Thyroid gland (tissue), 4 donors: ENCODE results near the gene CNTN5. TPM values are rescaled to one million over a fixed set of nuclear protein-coding genes. Genes with fewer than 3 reads are reported as not detected.

Source experiments
- DNase-seq, 2 donors: peaks; one replicate each; pipeline ENCODE4 v3.0.0-alpha.2; 2019
- H3K27ac ChIP-seq, 3 donors: fragments of 200-600 bp; sonication (generic); 1 replicate in 2 of 3; 2 replicates in 1 of 3; pipeline ENCODE4 v1.5.1; 2016 to 2019; ENCODE audit warnings: mild to moderate bottlenecking in 1 of 3, moderate library complexity in 1 of 3
- H3K27me3 ChIP-seq: fragments of 200-600 bp; sonication (generic); one replicate; pipeline ENCODE4 v1.5.1; 2019
- H3K36me3 ChIP-seq, 2 donors: fragments of 200-600 bp; sonication (generic); one replicate each; pipeline ENCODE4 v1.5.1; 2016 to 2019
- H3K4me1 ChIP-seq, 2 donors: fragments of 200-600 bp; sonication (generic); one replicate each; pipeline ENCODE4 v1.5.1; 2017 to 2019
- H3K4me3 ChIP-seq, 3 donors: fragments of 200-600 bp; sonication (generic); replicated peaks in 1 of 3; 1 replicate in 2 of 3; 2 replicates in 1 of 3; pipeline ENCODE4 v1.5.1; 2016; ENCODE audit warnings: mild to moderate bottlenecking in 1 of 3
- H3K9me3 ChIP-seq: fragments of 200-600 bp; sonication (generic); one replicate; pipeline ENCODE4 v1.5.1; 2017
- CTCF ChIP-seq, 6 experiments: fragments of 200-600 bp in 3 of 6; fragments of 450-650 bp in 3 of 6; sonication (generic) in 3 of 6; IDR thresholded peaks; one replicate each; pipeline ENCODE4 v1.5.1; 2016 to 2019; ENCODE audit warnings: antibody characterized with exemption in 6 of 6, mild to moderate bottlenecking in 2 of 6, inconsistent platforms in 1 of 6, moderate library complexity in 1 of 6
- POLR2A ChIP-seq, 2 donors: fragments of 450-650 bp; IDR thresholded peaks; one replicate each; pipeline ENCODE4 v1.6.1; 2017; ENCODE audit warnings: antibody characterized with exemption in 2 of 2, mild to moderate bottlenecking in 2 of 2, moderate library complexity in 1 of 2
- WGBS, 2 donors: methylation state at CpG; one replicate each; pipeline ENCODE4 v1.1.5; 2017; 5-methylcytosine and 5-hydroxymethylcytosine counted together
- intact Hi-C: fragments of 100-400 bp; cut with DNase I; formaldehyde crosslinking; loops from one replicate; pipeline ENCODE4 v1.15.1; 2023
- total RNA-seq, 4 donors: library from RNA; depleted of rRNA; stranded (reverse); fragments of >200 nt; gene quantifications; one replicate each; pipeline ENCODE4 v1.2.3, GENCODE V29; 2016

Gene CNTN5
- total RNA-seq, 4 donors from 2014 or later = 1.9 to 14.3 (median 12.0) TPM

DNA sequence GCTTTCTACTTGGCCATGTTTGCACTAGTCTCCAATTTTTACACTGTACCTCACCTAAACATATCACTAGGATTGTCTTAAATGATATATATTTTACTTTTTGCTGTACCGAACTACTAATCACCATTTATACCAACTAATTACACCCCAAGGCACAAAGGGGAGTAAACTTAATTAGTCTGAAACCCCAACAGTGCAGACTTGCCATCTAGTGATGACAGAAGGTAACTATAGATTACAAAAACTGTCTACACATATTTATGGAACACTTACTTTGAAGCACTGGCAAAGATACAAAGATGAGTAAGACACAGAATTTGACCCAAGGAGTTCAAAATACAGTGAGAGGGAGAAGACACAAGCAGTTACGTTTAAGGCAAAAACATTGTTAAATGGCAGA lies 139.7 kb downstream of the CNTN5 start:
- Histone ChIP-seq H3K9me3 (no peaks in the 10 kb centered on the region), H3K4me3 (no peak overlapping the region), H3K36me3 (no peaks in the 10 kb centered on the region), H3K27me3 (no peaks in the 10 kb centered on the region), H3K4me1 (no peaks in the 10 kb centered on the region), H3K27ac (no peak overlapping the region)
- intact Hi-C loops = no loop called here
- TF ChIP-seq POLR2A (IDR thresholded peaks at IDR 0.05) (no peak), CTCF (IDR thresholded peaks at IDR 0.05) (no peak)
- no peak for DNase-seq
- WGBS, 2 donors = 79 to 84% methylated on average over 2 of the region's 2 CpGs

GRCh38 chr11:99162819-99163218 lies 142.1 kb downstream of the CNTN5 start:
- Histone ChIP-seq H3K4me3 (no peak overlapping the region), H3K27me3 (no peaks in the 10 kb centered on the region), H3K9me3 (no peaks in the 10 kb centered on the region), H3K36me3 (no peaks in the 10 kb centered on the region), H3K4me1 (no peaks in the 10 kb centered on the region), H3K27ac (no peak overlapping the region)
- 88 to 89% methylated on average over 5 of the region's 5 CpGs for WGBS, 2 donors
- DNase-seq = no peak
- TF ChIP-seq POLR2A (IDR thresholded peaks at IDR 0.05) = no peak
- no peak for TF ChIP-seq CTCF (IDR thresholded peaks at IDR 0.05)
- intact Hi-C loops = no loop called here

- intact Hi-C loops = no loop called here
- Histone ChIP-seq H3K36me3 (no peaks in the 10 kb centered on the region), H3K27me3 (no peaks in the 10 kb centered on the region), H3K27ac (no peak overlapping the region), H3K4me1 (no peaks in the 10 kb centered on the region), H3K4me3 (no peak overlapping the region), H3K9me3 (no peaks in the 10 kb centered on the region)
- TF ChIP-seq CTCF (IDR thresholded peaks at IDR 0.05) = no peak
- TF ChIP-seq POLR2A (IDR thresholded peaks at IDR 0.05) = no peak
- DNase-seq = no peak
Observed at GRCh38 chr11:99170591-99170990, 149.8 kb downstream of the CNTN5 start.

DNA sequence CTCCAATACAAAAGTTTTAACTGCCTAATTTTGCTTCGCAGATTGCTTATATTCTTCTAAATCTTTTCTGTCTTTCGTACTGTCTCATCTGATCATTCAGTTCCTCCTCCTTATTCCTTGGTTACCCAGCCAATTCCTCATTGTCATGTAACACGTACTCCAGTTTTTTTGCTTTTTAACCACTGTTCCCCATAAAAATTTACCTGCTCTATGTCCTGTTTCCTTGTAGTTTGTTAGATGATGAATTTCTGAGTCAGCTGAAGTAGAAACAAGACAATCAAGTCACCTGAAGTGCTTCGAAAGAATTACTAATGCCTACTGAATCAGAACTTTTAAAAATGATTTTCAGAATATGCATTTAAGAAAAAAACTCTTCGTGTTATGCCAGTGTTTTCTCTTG lies 150.6 kb downstream of the CNTN5 start:
- DNase-seq = no peak
- H3K4me3 ChIP-seq = no peak overlapping the region
- H3K4me1 ChIP-seq = no peaks in the 10 kb centered on the region
- WGBS, 2 donors = 91 to 93% methylated on average over 5 of the region's 5 CpGs
- no peak overlapping the region for H3K27ac ChIP-seq
- no peaks in the 10 kb centered on the region for H3K9me3 ChIP-seq
- no peaks in the 10 kb centered on the region for H3K36me3 ChIP-seq
- H3K27me3 ChIP-seq = no peaks in the 10 kb centered on the region
- TF ChIP-seq POLR2A (IDR thresholded peaks at IDR 0.05) (no peak), CTCF (IDR thresholded peaks at IDR 0.05) (no peak)
- intact Hi-C loops = no loop called here

- no peak for DNase-seq
- Histone ChIP-seq H3K27ac (no peak overlapping the region), H3K9me3 (no peaks in the 10 kb centered on the region), H3K4me1 (no peaks in the 10 kb centered on the region), H3K27me3 (no peaks in the 10 kb centered on the region), H3K4me3 (no peak overlapping the region), H3K36me3 (no peaks in the 10 kb centered on the region)
- intact Hi-C loops = no loop called here
- TF ChIP-seq CTCF (IDR thresholded peaks at IDR 0.05) (no peak), POLR2A (IDR thresholded peaks at IDR 0.05) (no peak)
Observed at GRCh38 chr11:99176430-99176829, 155.7 kb downstream of the CNTN5 start.
